ES-I3 (cell line): ENCODE data around the gene COL6A2.
"Not testable (repeated sequence)": the region's sequence is repeated elsewhere in the genome, so short reads cannot be mapped to it uniquely, and the experiment has no call there.

Source experiments
- H3K36me3 ChIP-seq: 2 replicates; pipeline ENCODE4 v1.6.1; 2013; ENCODE audit warnings: mild to moderate bottlenecking, low read length, control low read depth, moderate library complexity; ENCODE audit not compliant: insufficient read depth
- H3K4me1 ChIP-seq: 2 replicates; pipeline ENCODE4 v1.6.1; 2013; ENCODE audit warnings: mild to moderate bottlenecking, control low read depth, low read length; ENCODE audit not compliant: insufficient read depth
- H3K9ac ChIP-seq: 2 replicates; pipeline ENCODE4 v1.6.1; 2013; ENCODE audit warnings: low read depth, mild to moderate bottlenecking, low read length, moderate library complexity
- H3K9me3 ChIP-seq: 2 replicates; pipeline ENCODE4 v1.6.1; 2013; ENCODE audit warnings: mild to moderate bottlenecking, low read length, moderate library complexity; ENCODE audit not compliant: control insufficient read depth, insufficient read depth

COL6A2 gene

DNA sequence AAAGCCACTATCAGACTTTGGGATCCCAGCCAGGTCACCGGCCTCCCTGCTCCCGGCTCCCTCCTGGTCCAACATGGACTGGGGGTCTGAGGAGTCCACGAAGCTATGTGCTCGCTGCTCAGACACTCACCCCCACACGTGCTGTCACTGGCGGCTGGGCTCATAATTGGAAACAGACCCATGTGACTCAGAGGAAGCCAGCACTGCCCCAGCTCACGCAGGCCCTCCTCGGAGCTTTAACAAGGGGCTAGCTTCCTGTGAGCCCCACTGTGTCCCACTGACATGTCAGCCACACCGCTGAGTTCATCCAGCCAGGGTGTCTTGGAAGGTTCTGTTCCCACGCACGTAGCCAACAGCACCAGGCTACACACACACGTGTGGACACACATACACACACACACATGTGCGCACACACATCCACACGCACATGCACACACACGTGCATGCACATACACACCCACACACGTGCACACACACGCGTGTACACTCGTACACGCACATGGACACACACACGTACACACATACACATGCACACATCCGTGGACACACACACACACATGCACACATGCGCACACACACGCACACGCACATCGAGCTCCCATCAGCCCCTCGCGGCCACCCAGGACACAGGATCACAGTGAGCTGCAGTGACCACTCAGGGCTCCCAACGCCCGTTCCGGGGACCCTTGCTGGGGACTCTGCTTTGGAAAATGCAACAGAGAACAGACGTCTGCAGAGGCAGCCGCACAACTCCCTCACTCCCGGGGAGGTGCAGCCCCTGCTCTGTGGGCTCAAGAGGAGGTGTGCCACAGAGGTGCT lies 18.4 kb upstream of the COL6A2 start:
- Histone ChIP-seq H3K9ac (no peak overlapping the region), H3K9me3 (no peaks in the 10 kb centered on the region), H3K4me1 (no peaks in the 10 kb centered on the region), H3K36me3 (no peaks in the 10 kb centered on the region)

DNA sequence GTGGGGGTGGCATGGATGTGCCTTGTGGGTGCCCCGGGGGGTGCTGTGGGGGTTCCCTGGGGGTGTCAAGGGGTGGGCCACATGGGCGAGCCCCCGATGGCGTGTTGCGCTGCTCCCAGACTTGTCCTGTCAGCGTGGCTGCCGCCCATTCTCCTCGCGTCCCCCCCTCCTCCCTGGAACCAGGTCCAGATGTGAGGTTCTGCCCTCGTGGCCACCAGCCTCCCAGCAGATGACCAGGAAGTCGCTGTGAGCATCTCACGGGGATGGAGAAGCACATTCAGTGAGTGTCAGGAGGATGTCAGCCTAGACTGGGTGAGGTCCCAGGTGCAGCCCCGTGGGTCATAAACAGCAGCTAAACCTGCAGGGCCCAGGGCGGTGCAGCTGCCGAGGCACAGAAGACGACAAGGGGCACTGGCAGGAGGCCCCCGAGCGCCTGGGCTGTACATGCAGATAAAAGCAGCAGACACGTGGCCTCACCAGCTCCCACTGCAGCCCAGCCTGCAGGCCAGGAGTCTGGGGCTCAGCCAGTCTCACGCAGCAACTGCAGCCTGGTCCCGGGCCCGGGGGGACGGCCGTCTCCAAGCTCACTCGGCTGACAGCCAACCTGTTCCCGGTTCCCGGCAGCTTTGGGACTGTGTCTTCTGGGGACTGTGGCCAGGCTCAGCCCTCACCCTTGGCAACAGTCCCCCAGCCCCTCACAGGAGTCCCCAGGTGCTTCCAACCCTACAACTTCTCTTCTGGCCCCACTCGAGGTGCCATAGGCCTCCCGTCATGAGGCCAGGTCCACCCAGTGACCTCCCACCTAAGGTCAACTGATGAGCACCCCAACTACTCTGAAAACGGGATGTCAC lies 17.5 kb upstream of the COL6A2 start:
- no peak overlapping the region for H3K9ac ChIP-seq
- H3K4me1 ChIP-seq = no peaks in the 10 kb centered on the region
- no peaks in the 10 kb centered on the region for H3K36me3 ChIP-seq
- H3K9me3 ChIP-seq = no peaks in the 10 kb centered on the region

DNA sequence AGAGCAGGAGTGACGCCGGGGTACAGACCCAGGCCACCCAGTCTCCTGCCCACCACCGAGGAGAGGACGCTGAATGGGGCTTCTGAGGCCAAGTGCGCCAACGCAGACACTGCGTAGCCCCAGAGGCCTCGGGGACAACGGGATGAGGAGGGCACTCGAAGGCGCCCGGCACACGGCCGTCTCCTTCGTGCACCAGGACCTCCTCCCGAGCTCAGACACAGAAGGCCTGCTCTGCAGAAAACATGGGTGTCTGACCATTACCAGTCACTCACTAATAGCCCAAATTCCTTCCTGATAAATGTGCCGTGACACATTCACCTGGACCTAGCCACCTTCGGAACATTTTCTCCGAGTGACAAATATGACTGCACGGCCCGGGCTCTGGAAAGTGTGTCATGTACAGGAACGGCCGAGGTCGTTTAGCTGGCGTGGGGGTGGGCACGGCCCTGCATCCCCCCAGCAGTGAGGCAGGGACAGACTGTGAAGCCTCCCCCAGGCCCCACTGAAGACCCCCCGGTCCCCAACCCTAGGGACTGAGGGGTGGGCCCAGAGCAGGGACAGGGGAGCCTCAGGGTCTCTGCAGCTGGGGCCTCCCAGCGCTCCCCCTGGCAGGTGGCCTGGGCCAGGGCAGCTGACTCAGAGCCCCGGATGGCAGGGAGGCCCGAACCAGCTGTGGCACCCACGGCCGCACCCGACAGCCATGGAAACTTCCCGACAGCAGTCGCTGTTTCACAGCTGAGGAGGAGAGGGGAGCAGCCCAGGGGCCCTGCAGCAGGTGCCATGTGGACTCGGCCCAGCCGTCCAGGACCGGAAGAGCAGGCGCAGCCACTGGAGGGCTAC lies 16.7 kb upstream of the COL6A2 start:
- Histone ChIP-seq H3K36me3 (no peaks in the 10 kb centered on the region), H3K4me1 (no peaks in the 10 kb centered on the region), H3K9me3 (no peaks in the 10 kb centered on the region), H3K9ac (no peak overlapping the region)

DNA sequence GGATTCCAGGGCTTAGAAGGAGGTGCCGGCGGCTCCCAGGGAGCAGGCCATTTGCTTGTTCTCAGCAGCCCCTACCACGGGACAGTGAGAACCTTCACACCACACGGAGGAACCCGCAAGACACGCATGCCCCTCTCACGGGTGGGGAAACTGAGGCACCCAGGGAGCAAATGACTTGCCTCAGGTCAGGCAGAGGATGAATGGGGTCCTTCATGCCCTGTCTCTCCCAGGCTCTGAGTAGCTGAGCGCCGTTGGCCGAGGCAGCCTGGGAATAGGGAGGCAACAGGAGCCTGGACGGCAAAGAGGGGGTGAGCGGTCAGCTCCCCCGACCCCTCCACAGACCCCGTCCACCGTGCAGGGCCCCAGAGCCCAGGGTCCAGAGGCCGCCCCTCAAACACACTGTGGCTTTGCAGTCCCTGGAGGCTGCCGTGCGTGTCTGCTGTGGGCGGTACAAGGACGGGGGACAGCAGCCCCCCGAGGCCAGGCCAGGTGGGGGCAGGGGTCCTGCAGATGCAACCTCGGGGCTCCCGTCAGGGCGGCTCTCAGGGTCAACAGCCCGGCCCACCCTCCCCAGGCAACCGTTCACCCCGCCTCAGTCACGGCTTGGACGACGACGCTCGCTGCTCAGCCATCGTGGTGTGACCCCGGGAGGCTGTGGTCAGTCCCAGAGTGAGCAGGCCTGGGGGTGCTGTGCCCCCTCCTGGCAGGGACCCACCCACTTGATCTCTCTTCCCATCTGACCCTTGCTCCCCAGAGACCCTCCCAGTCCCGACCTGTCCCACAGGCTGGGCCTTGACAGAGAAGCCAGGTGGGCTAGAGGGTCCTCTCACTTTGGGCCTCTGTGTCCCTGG lies 15.8 kb upstream of the COL6A2 start:
- Histone ChIP-seq H3K9me3 (no peaks in the 10 kb centered on the region), H3K36me3 (no peaks in the 10 kb centered on the region), H3K9ac (no peak overlapping the region), H3K4me1 (no peaks in the 10 kb centered on the region)

DNA sequence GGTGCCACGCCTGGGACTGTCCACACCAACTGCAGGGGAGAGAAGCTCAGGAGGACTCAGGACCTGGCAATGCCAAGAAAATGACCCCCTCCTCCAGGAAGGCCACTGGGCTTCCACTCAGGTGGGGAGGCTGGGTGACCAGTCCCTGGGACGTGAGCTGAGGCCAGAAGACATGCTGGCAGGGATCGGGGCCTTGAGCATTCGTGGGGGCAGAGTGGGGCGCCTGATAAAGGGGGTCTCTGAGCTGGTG lies 15.3 kb upstream of the COL6A2 start:
- no peaks in the 10 kb centered on the region for H3K36me3 ChIP-seq
- H3K9ac ChIP-seq = no peak overlapping the region
- H3K4me1 ChIP-seq = no peaks in the 10 kb centered on the region
- no peaks in the 10 kb centered on the region for H3K9me3 ChIP-seq

DNA sequence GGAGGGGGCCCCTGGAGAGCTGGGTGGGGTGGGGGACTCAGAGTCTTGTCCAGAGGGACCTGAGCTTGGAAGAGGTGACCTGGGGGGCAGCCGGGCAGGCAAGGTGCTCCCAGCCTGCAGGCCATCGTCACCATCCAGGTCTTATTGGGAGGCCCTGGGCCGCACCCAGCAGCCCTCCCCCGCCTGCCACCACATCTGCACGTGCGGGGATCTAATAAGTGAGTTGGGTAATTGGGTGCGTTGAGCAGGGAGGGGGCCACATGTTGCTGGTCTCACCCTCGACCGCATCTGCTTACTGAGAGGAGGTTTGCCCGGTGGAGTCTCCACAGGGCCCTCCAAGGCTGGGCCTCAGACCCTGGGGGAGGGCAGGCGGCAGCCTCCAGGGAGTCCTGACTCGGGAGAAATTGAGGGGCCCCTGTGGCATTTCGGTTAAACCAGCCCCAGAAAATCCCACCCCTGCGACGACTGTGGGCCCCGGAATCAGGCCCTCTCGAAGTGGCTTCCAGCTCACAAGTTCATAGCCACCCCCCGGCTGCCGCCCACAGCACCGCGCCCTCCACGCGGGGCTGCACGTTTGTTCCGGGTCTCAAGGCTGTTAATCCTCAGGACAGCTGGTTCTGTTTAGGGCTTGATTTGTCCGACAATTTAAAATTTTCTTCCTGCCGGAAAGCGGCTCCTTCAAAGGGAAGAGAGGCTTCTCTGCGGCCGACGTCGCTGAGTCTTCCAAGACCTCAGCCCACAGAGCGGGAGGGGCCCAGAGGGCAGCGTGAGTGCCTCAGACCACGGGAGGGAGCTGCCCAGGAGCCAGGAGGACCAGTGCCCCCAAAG lies 14.7 kb upstream of the COL6A2 start:
- H3K4me1 ChIP-seq = no peaks in the 10 kb centered on the region
- H3K36me3 ChIP-seq = no peaks in the 10 kb centered on the region
- H3K9ac ChIP-seq = no peak overlapping the region
- no peaks in the 10 kb centered on the region; the same call in 1 of the 2 replicates for H3K9me3 ChIP-seq

DNA sequence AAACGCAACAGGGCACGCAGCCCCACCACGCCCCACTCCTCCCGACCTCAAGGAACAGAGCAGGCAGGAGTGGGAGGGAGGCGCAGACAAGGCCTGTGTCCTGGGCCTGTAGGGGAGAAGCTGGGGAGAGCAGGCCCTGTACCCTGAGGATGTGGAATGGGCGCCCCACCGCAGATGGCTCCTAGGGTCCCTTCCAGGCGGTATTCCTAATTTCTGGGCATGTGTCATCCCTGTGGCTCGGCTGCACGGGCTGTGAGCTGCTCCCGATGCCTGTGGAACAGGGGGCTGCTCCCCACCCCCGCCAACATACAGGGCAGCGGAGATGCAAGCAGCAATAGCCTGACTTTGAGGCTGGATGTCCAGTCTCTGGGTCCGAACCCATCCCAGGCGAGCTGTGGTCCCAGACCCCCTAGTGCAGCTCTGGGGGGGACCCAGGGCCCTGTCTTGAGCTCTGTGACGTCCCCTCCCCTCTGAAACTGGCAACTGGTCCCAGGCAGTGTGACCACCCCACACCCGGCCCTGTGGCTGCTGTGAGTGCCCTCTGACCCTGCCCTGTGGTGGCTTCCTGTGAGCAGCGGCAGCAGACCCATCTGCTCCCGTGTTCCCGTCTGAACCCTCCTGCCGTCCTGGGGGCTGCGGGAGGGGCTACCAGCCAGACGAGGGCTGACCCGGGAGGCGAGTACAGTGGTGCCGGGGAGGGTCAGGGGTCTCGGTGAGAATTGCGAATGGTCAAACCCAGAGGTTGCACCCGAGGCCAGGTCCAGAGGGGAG lies 13.9 kb upstream of the COL6A2 start:
- no peaks in the 10 kb centered on the region; the same call in 1 of the 2 replicates for H3K9me3 ChIP-seq
- no peak overlapping the region for H3K9ac ChIP-seq
- H3K4me1 ChIP-seq = no peaks in the 10 kb centered on the region
- no peaks in the 10 kb centered on the region for H3K36me3 ChIP-seq

DNA sequence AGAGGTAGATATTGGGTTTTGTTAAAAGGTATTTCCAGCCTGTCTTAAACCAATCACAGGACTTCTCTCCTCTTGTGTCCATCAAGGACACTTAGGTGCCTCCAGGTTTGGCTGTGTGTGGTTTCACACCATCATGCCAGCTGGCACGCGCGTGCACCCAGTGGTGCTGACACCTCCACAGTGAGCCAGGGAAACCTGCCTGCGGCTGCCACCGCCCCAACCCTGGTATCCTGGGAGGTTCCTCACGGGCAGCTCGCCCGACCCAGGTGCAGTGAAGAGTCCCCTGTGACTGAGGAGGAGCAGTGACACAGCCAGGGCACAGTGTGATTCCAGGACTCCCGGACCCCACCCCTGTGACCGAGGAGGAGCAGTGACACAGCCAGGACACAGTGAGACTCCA lies 13.2 kb upstream of the COL6A2 start:
- H3K9ac ChIP-seq = no peak overlapping the region
- H3K36me3 ChIP-seq = no peaks in the 10 kb centered on the region
- no peaks in the 10 kb centered on the region for H3K4me1 ChIP-seq
- no peaks in the 10 kb centered on the region; the same call in 1 of the 2 replicates for H3K9me3 ChIP-seq

DNA sequence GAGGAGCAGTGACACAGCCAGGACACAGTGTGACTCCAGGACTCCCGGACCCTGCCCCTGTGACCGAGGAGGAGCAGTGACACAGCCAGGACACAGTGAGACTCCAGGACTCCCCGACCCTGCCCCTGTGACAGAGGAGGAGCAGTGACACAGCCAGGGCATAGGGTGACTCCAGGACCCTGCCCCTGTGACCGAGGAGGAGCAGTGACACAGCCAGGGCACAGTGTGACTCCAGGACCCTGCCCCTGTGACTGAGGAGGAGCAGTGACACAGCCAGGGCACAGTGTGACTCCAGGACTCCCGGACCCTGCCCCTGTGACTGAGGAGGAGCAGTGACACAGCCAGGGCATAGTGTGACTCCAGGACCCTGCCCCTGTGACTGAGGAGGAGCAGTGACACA lies 12.7 kb upstream of the COL6A2 start:
- H3K9me3 ChIP-seq, H3K4me1 ChIP-seq, H3K9ac ChIP-seq, H3K36me3 ChIP-seq: not testable (repeated sequence)

DNA sequence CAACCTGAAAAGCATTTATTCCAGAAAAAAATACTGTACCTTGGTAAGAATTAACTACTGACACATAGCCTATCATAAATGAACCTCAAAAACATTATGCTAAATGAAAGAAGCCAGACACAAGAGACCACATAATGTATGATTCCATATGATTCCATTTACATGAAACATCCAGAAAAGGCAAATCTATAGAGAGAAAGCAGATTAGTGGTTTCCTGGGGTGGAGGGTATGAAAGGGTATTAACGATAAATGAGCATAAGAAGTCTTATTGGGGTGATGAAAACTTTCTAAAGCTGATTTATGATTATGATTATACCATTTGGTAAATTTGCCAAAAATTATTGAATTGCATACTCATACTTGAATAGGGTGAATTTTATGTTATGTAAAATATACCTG lies 10.3 kb upstream of the COL6A2 start:
- Histone ChIP-seq H3K36me3 (no peaks in the 10 kb centered on the region), H3K9me3 (no peaks in the 10 kb centered on the region; the same call in 1 of the 2 replicates)

DNA sequence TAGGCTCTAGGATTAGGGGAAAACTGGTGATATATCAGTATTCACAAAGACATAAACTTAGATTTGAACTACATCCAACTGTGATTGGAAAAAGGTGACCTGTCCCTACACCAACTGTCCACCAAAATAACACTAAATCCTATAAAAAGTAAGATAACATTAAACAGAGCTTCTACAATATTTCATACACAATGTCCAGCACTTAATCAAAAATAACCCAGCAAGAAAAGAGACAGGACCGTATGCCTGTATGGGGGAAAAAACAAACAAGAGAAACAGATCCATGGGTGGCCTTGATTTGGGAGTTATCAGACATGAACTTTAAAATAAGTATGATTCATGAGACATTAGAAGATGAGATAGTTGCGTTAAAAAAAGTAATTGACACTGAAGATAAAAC lies 9.7 kb upstream of the COL6A2 start:
- no peaks in the 10 kb centered on the region for H3K4me1 ChIP-seq
- H3K36me3 ChIP-seq = no peaks in the 10 kb centered on the region
- H3K9ac ChIP-seq = no peak overlapping the region
- H3K9me3 ChIP-seq = peaks cover under 1% of the 10 kb centered on the region

More for the DNA sequence above, 10.3 kb upstream of the COL6A2 start:
- no peaks in the 10 kb centered on the region for H3K4me1 ChIP-seq
- no peak overlapping the region for H3K9ac ChIP-seq

DNA sequence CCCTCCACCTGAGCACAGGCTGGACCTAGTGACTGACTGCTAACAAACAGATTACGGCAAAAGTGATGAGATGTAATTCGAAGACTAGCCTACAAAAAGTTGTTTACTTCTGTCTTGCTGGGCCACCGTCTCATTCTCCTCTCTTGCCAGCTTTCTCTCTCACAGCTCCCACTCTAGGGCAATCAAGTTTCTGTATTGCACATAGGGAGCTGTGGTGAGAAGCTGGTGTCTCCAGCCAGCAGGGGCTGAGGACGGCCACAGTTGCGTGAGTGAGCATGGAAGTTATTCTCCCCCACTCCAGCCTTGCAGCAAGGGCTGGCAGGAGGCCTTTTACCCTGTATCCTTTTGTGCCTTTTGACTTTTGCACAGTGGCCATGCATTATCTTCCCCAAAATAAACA lies 8.6 kb upstream of the COL6A2 start:
- Histone ChIP-seq H3K4me1 (no peaks in the 10 kb centered on the region), H3K9me3 (peaks cover 5% of the 10 kb centered on the region), H3K36me3 (no peaks in the 10 kb centered on the region), H3K9ac (no peak overlapping the region)

DNA sequence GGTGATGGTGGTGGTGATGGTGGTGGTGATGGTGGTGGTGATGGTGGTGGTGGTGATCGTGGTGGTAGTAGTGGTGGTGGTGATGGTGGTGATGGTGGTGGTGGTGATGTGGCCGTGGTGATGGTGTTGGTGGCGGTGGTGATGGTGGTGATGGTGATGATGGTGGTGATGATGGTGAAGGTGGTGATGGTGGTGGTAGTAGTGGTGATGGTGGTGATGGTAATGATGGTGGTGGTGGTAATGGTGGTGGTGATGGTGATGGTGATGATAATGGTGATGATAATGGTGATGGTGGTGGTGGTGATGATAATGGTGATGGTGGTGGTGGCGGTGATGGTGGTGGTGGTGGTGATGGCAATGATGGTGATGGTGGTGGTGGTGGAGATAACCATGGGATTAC lies 6.8 kb upstream of the COL6A2 start:
- peaks cover 5% of the 10 kb centered on the region for H3K9me3 ChIP-seq
- H3K36me3 ChIP-seq = no peaks in the 10 kb centered on the region
- no peaks in the 10 kb centered on the region for H3K4me1 ChIP-seq
- no peak overlapping the region for H3K9ac ChIP-seq
